Skeletal muscle satellite cell (primary cell): ENCODE data around the gene TUBG1.
"Not testable (repeated sequence)": the region's sequence is repeated elsewhere in the genome, so short reads cannot be mapped to it uniquely, and the experiment has no call there.

ENCODE experiments used
- H3K27me3 ChIP-seq: 2 replicates; pipeline ENCODE4 v1.7.0; 2013; ENCODE audit warnings: low read length; ENCODE audit not compliant: control insufficient read depth, insufficient read depth
- H3K36me3 ChIP-seq: 2 replicates; pipeline ENCODE4 v1.7.0; 2013; ENCODE audit warnings: mild to moderate bottlenecking, control low read depth, low read length; ENCODE audit not compliant: insufficient read depth
- H3K4me1 ChIP-seq: 2 replicates; pipeline ENCODE4 v1.7.0; 2013; ENCODE audit warnings: low read length; ENCODE audit not compliant: control insufficient read depth, insufficient read depth
- H3K4me2 ChIP-seq: 2 replicates; pipeline ENCODE4 v1.7.0; 2013; ENCODE audit warnings: mild to moderate bottlenecking, low read length
- H3K4me3 ChIP-seq: 2 replicates; pipeline ENCODE4 v1.7.0; 2013; ENCODE audit warnings: low read length
- H3K9ac ChIP-seq: 2 replicates; pipeline ENCODE4 v1.7.0; 2013; ENCODE audit warnings: mild to moderate bottlenecking, low read depth, low read length, moderate library complexity
- H3K9me3 ChIP-seq: replicated peaks from 2 replicates; pipeline ENCODE4 v1.7.0; 2013; ENCODE audit warnings: mild to moderate bottlenecking, control low read depth, low read length

TUBG1 gene

DNA sequence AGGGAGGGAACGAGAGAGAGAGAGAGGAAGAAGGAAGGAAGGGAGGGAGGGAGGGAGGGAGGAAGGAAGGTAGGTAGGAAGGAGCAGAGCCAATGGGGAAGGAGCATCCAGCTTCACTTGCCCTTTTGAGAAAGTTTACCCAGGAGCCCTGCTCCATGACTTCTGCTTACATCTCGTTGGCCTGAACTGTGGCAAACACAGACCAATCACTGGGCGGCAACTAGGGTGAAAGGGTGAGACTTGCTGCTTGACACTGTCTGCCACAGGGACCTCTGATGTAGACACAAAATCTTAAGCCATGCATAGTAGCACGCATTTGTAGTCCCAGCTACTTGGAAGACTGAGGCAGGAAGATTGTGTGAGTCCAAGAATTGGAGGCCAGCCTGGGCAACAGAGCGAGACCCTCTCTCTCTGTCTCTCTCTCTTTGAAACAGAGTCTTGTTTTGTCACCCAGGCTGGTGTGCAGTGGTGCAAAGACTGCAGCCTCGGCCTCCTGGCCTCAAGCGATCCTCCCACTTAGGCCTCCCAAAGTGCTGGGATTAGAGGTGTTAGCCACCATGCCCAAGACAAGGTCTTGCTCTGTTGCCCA is 30.1 kb downstream of the TUBG1 start:
- no peaks in the 10 kb centered on the region for H3K4me1 ChIP-seq
- H3K4me2 ChIP-seq: no peak overlapping the region
- H3K4me3 ChIP-seq: no peak overlapping the region
- H3K9me3 ChIP-seq: no peaks in the 10 kb centered on the region
- no peak overlapping the region for H3K9ac ChIP-seq
- no peaks in the 10 kb centered on the region for H3K36me3 ChIP-seq
- peaks cover 27% of the 10 kb centered on the region for H3K27me3 ChIP-seq

- H3K4me3 ChIP-seq: no peak overlapping the region
- H3K36me3 ChIP-seq: no peaks in the 10 kb centered on the region
- H3K9me3 ChIP-seq: no peaks in the 10 kb centered on the region
- no peak overlapping the region for H3K4me2 ChIP-seq
- no peaks in the 10 kb centered on the region for H3K4me1 ChIP-seq
- peaks cover 27% of the 10 kb centered on the region for H3K27me3 ChIP-seq
- H3K9ac ChIP-seq: no peak overlapping the region
Measured at GRCh38 chr17:42640121-42640520, 30.6 kb downstream of the TUBG1 start.

- Histone ChIP-seq H3K36me3 (no peaks in the 10 kb centered on the region), H3K4me3 (no peak overlapping the region), H3K9ac (no peak overlapping the region), H3K4me1 (no peaks in the 10 kb centered on the region), H3K9me3 (no peaks in the 10 kb centered on the region), H3K4me2 (no peak overlapping the region), H3K27me3 (peaks cover 24% of the 10 kb centered on the region)
Measured at GRCh38 chr17:42642336-42642735, 32.9 kb downstream of the TUBG1 start.

DNA sequence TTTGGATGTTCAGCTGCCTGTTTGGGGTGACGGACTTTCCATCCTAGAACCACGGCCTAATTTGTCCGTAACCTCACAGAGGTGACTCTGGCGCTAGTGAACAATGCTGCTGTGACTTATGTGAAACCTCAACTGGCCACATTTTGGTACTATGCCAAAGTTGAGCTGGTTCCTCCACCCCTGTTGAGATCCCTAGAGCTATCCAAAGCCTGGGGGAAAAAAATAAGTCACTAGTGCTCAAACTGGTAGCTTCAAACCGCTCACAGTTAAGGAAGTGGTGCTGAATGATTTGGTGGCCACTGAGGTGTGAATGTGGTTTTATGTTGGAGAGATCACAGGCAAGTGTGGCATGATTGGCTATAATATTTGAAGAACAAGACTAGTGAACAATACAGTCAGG is 38.3 kb downstream of the TUBG1 start:
- no peaks in the 10 kb centered on the region for H3K36me3 ChIP-seq

DNA sequence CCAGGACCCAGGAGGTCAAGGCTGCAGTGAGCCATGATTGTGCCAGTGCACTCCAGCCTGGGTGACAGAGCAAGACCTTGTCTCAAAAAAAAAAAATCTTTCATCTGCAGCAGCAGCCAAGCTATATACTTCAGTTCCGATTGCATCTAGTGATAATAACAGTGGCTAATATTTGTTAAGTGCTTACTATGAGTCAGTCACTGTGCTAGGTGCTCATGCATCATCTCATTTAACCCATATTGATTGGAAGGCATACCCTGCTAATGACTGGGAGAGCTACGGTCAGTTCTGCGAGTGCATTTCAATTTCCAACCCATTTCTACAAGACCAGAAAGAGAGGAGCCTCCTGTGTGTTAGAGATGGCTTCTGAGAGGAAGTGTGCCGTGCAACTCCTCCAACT is 41.9 kb downstream of the TUBG1 start:
- H3K36me3 ChIP-seq: no peaks in the 10 kb centered on the region
- no peaks in the 10 kb centered on the region for H3K9me3 ChIP-seq
- H3K27me3 ChIP-seq: peaks cover 12% of the 10 kb centered on the region
- no peak overlapping the region for H3K4me3 ChIP-seq
- H3K9ac ChIP-seq: no peak overlapping the region
- no peak overlapping the region for H3K4me2 ChIP-seq
- peaks cover 4% of the 10 kb centered on the region for H3K4me1 ChIP-seq

More for the DNA sequence above, 38.3 kb downstream of the TUBG1 start:
- Histone ChIP-seq H3K4me2 (no peak overlapping the region), H3K27me3 (peaks cover 20% of the 10 kb centered on the region), H3K9me3 (no peaks in the 10 kb centered on the region), H3K4me1 (no peaks in the 10 kb centered on the region), H3K9ac (no peak overlapping the region), H3K4me3 (no peak overlapping the region)

DNA sequence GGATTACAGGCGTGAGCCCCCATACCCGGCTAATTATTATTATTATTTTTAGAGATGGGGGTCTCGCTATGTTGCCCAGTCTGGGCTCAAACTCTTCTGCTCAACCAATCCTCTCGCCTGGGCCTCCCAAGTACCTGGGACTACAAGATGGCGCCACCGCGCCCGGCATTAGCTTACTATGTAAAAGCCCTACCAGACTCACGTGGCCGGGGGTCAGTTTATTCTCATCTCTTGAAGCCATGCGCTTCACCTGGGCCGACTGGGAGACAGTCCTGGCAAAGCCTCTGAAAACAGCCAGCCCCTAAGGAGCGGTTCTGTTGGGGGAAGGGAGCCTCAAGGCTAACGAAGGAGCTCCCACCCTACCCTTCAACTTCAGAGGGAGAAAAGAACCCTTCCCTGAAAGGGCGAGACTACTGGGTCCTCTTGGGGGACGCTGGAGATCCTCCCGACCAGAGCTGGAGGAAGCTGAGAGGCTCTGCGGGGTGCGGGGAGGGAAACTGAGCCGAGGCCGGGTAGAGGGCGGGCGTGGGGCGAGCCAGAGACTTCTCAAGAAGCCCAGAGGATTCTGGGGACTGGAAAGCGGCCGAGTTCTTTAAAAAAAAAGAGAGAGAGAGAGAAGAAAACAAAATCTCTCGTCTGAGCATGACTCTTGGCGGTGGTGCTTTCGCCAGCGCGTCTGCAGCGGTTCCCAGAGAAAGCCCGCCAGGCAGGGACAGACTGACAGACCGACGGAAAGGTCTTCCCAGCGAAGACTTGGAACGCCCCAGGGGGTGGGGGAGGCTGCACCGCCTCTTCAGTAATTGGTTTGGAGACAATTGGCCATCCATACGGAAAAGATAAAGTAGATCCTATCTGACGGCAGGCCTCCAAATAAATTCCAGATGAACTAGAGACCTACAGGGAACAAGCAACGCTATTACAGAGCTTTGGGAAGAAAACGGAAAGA is 44.0 kb downstream of the TUBG1 start:
- Histone ChIP-seq H3K4me3 (peak overlapping the region; percentile 51), H3K27me3 (peaks cover 2% of the 10 kb centered on the region), H3K9ac (peak overlapping the region; percentile 64)

DNA sequence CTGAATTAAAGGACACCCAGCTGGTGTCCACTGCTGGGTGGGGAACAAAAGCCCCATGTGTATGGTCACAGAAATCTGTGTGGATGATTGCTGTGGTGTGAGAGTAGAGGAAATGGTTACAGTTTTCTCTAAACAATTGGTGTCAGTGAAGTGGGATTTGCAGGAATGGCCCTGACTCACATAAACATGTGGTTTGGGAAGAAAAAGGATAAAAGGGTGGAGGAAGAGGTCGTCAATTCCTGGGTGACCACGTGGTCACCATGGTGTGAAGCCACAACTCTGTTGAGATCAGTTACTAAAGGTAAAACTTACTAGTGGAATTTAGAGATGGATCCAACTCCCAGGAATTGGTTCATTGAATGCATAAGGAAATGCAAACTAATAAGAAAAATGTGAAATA is 46.0 kb downstream of the TUBG1 start:
- Histone ChIP-seq H3K4me3 (no peak overlapping the region), H3K4me2 (no peak overlapping the region), H3K27me3 (no peaks in the 10 kb centered on the region), H3K9ac (no peak overlapping the region), H3K36me3 (no peaks in the 10 kb centered on the region), H3K9me3 (no peaks in the 10 kb centered on the region), H3K4me1 (peaks cover 13% of the 10 kb centered on the region)

More for the DNA sequence above, 44.0 kb downstream of the TUBG1 start:
- H3K4me1 ChIP-seq: peaks cover 4% of the 10 kb centered on the region
- no peaks in the 10 kb centered on the region for H3K9me3 ChIP-seq
- H3K36me3 ChIP-seq: no peaks in the 10 kb centered on the region
- peak overlapping the region; percentile 70 for H3K4me2 ChIP-seq

DNA sequence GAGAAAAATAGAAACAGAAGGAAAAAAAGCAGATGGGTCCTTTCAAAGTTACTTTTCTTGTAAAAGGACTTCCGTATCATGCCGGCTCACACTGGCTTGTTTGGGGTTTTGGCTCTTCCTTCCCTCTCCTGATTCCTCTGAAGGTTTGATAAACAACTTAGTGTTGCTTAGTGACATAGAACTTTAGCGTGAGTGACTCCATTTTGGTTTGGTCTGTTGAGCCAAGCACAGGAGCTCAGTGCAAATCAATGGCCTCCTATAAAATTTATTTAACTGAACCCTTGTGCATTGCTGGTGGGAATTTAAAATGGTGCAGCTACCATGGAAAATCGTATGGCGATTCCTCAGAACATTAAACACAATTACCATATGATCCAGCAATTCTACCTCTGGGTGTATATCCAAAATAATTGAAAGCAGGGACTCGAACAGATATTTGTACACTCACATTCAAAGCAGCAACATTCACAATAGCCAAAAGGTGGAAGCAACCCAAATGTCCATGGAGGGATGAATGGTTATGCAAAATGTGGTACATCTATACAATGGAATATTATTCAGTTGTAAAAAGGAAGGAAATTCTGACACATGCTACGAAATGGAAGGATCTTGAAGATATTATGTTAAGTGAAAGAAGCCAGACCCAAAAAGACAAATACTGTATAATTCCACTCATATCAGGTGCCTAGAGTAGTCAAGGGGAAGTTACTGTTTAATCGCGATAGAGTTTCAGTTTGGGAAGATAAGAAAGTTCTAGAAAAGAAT is 48.5 kb downstream of the TUBG1 start:
- peaks cover 23% of the 10 kb centered on the region for H3K4me1 ChIP-seq
- H3K4me2 ChIP-seq: no peak overlapping the region
- H3K9ac ChIP-seq: no peak overlapping the region
- H3K4me3 ChIP-seq: no peak overlapping the region
- no peaks in the 10 kb centered on the region for H3K9me3 ChIP-seq
- no peaks in the 10 kb centered on the region for H3K27me3 ChIP-seq
- H3K36me3 ChIP-seq: peaks cover 14% of the 10 kb centered on the region

DNA sequence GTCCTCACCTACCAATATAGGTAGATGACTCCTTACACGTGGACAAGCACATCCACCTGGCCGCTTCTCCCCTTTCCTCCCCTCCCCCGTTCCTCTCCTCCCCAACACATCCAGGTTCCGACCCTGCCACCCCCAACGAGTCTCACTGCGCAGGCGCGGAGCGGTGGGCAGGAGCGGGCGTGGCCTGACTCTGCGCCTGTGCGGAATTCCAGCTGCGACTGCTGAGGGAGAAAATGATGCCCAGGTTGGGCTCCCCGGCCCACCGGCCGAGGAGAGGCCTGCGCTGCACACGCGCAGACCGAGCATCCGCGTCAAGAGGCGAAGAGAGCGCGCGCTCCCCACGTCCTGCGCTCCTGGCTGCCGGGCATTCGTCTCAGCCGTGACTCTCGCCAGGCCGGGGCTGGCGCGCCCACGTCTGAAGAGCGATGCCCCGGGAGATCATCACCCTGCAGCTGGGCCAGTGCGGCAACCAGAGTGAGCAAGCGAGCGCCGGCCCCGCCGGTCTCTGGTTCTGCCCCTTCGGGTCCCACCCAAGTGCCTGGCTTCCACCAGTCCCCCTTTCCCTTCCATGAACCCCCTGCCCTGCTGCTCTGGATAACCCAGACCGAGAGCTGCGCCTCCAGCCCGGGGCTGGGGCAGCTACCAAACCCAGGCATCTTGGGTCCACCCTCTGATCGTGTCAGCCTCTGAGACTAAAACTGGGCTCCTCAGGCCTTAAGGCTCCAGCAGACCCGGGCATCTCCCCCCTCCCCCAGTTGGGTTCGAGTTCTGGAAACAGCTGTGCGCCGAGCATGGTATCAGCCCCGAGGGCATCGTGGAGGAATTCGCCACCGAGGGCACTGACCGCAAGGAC is 49.8 kb downstream of the TUBG1 start, which contains the start of gene TUBG2:
Gene TUBG2, plus strand, starts transcription at position 206 of the 853 bp plus-strand sequence. Its CDS starts 220 bp downstream, at position 426.
- peaks cover 19% of the 10 kb centered on the region for H3K4me1 ChIP-seq
- H3K4me3 ChIP-seq: peak within 1 kb of the TSS; percentile 81
- peak within 1 kb of the TSS; percentile 97 for H3K4me2 ChIP-seq
- no peaks in the 10 kb centered on the region for H3K9me3 ChIP-seq
- peak within 1 kb of the TSS; percentile 84 for H3K9ac ChIP-seq
- peaks cover 17% of the 10 kb centered on the region for H3K36me3 ChIP-seq
- H3K27me3 ChIP-seq: no peaks in the 10 kb centered on the region

DNA sequence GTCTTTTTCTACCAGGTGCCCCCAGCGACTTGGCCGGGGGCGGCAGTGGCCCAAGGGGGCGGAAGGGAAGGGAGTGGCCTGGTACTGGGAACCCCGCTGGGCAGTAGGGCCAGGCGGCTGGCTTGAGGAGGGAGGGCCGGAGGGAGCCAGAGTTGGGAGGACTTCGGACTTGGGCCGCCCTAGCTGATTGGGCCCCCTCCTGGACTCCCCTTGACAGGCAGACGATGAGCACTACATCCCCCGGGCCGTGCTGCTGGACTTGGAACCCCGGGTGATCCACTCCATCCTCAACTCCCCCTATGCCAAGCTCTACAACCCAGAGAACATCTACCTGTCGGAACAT is 50.4 kb downstream of the TUBG1 start:
- H3K36me3 ChIP-seq: peaks cover 20% of the 10 kb centered on the region
- H3K9ac ChIP-seq: peak overlapping the region; percentile 84
- peaks cover 19% of the 10 kb centered on the region for H3K4me1 ChIP-seq
- peak overlapping the region; percentile 97 for H3K4me2 ChIP-seq
- peak overlapping the region; percentile 81 for H3K4me3 ChIP-seq
- H3K27me3 ChIP-seq, H3K9me3 ChIP-seq: not testable (repeated sequence)
